Measurements from ENCODE around the gene COPA.
"Not testable (repeated sequence)": the region's sequence is repeated elsewhere in the genome, so short reads cannot be mapped to it uniquely, and the experiment has no call there.

Gene COPA

DNA sequence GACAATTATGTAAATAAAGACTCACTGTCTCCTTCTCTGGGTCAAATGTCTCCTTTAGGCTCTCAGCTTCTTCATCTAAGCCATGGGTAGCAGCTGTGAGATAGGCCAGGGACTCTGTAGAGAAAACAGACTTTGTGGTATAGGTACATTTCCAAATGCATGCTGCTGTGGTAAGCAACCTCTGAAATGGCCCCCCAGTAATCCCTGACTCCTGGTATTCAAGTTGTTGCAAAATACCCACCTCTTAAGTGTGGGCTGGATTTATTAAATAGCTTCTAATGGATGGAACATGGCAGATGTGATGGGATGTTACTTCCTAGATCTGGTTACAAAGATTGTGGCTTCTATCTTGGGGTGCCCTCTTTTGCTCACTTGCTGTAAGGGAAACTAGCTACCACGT lies 47.0 kb downstream of the COPA start:
- no peak for TF ChIP-seq ZFX (IDR thresholded peaks at IDR 0.05)
- TF ChIP-seq, protein P1, sequence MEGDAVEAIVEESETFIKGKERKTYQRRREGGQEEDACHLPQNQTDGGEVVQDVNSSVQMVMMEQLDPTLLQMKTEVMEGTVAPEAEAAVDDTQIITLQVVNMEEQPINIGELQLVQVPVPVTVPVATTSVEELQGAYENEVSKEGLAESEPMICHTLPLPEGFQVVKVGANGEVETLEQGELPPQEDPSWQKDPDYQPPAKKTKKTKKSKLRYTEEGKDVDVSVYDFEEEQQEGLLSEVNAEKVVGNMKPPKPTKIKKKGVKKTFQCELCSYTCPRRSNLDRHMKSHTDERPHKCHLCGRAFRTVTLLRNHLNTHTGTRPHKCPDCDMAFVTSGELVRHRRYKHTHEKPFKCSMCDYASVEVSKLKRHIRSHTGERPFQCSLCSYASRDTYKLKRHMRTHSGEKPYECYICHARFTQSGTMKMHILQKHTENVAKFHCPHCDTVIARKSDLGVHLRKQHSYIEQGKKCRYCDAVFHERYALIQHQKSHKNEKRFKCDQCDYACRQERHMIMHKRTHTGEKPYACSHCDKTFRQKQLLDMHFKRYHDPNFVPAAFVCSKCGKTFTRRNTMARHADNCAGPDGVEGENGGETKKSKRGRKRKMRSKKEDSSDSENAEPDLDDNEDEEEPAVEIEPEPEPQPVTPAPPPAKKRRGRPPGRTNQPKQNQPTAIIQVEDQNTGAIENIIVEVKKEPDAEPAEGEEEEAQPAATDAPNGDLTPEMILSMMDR (conservative IDR thresholded peaks at IDR 0.05) = no peak
- no peak overlapping the region for H3K27ac ChIP-seq

- H3K27ac ChIP-seq = no peak overlapping the region
- TF ChIP-seq, protein P1 (conservative IDR thresholded peaks at IDR 0.05) = no peak
- TF ChIP-seq ZFX (IDR thresholded peaks at IDR 0.05) = no peak
Observed at GRCh38 chr1:160293020-160293968, 49.8 kb downstream of the COPA start.

DNA sequence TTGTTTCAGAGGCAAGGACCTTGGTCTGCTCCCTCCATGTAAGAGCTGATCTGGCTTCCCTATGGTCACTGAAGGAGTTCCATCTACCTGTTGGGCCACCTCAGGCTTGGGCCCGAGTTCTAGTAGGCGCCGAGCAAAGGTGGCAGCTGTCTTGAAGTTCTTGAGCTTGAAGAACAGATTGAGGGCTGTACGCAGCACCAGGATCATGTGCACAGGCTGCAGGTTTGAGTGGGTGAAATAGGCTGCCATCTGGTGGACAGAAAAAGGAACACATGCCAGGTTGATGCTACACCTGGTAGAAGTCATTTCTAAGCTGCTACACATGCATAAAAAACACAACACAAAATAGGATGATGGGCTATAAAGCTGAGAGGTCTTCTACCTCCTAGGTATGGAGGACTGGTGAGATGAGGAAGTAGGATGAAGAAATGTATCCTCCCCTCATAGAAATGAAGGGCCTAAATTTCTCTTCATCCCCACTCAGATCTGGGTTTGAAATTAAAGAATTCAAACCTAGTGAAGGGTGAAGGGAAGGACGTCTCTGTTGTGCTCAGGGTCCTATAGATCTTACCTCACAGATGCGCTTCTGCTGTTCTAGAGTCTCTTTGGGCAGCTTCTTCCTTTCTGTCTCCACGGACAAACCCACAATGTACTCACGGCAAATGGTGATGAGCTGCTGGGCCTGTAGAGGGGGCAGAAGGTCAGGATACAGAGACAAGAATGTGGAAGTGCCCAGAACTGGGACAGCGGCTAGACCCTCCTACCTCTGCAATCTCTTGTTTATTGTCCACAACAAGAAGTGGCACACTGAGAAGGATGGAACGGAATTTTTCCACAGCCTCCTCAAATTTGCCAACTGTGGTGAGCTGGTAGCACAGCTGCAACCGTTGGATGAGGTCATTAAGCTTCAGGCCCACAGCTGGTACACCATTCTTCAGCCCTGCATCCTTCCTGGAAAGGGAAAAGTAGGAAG lies 51.5 kb downstream of the COPA start:
- no peak overlapping the region for H3K27ac ChIP-seq
- no peak for TF ChIP-seq ZFX (IDR thresholded peaks at IDR 0.05)
- TF ChIP-seq, protein P1 (conservative IDR thresholded peaks at IDR 0.05) = peak; percentile 93

GRCh38 chr1:160287769-160288168 lies 55.3 kb downstream of the COPA start:
- not testable (repeated sequence) for H3K27ac ChIP-seq

- no peak overlapping the region for H3K27ac ChIP-seq
- TF ChIP-seq ZFX (IDR thresholded peaks at IDR 0.05) = no peak
- TF ChIP-seq, protein P1 (conservative IDR thresholded peaks at IDR 0.05) = no peak
Observed at GRCh38 chr1:160285506-160285905, 57.5 kb downstream of the COPA start.

DNA sequence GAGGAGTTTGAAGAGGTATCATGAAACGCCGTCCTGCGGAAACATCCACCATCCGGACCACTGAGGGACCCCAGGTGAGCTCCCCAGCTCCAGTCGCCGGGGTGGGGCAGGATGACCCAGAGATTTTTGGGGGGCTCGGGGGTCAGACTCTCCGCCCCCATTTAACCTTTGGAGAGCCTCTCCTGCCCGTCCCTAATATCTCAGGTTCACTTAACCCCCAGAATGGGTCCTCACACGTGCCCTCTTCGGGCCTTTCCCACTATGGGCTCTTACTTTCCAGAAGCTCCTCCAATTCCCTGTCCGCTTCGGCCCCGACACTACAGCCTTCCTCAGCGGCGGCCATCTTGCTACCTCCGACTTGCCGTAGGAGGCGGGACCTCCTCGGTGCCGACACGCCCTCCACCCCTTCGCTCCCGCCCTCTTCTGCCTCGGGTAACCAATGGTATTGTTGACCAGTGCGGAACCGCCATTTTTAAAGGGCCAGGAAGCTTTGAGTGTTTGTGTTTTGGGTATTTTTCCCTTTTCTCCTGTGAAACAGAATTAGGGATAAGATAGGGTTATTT lies 58.2 kb downstream of the COPA start, which contains the start of gene PEX19:
PEX19 (minus strand) TSS at position 352 of the 563 bp plus-strand sequence; CDS start at position 343, 9 bp downstream.
- TF ChIP-seq, protein P1 (conservative IDR thresholded peaks at IDR 0.05) = no peak
- TF ChIP-seq ZFX (IDR thresholded peaks at IDR 0.05) = no peak
- H3K27ac ChIP-seq = peak within 1 kb of the TSS; percentile 83

GRCh38 chr1:160284220-160284781 lies 58.7 kb downstream of the COPA start:
- peak overlapping the region; percentile 83 for H3K27ac ChIP-seq
- TF ChIP-seq, protein P1 (conservative IDR thresholded peaks at IDR 0.05) = no peak
- no peak for TF ChIP-seq ZFX (IDR thresholded peaks at IDR 0.05)

All from C4-2B (cell line).